ENCODE data around the gene GALNT2. TPM values are rescaled to one million over a fixed set of nuclear protein-coding genes. Genes with fewer than 3 reads are reported as not detected.

Gene GALNT2
- total and polyA plus RNA-seq, 9 of the 15 experiments (the other 6 are each of a cell fraction or from before 2014, with no cell fraction given): 1.6 to 106 (median 51.9) TPM

GRCh38 chr1:230197644-230198567 lies 130.9 kb downstream of the GALNT2 start:
- no peak overlapping the region for H2AFZ ChIP-seq (ENCODE audit: low read depth, low read length)
- peaks cover 0 to 18% of the 10 kb centered on the region in 2 experiments; a peak in 2 of 5 replicates for H3K4me1 ChIP-seq (replicated peaks in 1 of 2; ENCODE audit: control insufficient read depth in 2 of 2, insufficient read depth in 2 of 2, low read length in 2 of 2)
- 0 out of 2 replicates have a peak, but pooled peaks have one; percentile 7 for TF ChIP-seq POLR2G (IDR thresholded peaks at IDR 0.05; ENCODE audit: low read depth, low read length)
- TF ChIP-seq, protein P1, sequence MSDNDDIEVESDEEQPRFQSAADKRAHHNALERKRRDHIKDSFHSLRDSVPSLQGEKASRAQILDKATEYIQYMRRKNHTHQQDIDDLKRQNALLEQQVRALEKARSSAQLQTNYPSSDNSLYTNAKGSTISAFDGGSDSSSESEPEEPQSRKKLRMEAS (CRISPR knock-in tag; IDR thresholded peaks at IDR 0.05): 0 out of 2 replicates have a peak, but pooled peaks have one; percentile 14
- no peak for TF ChIP-seq TEAD4 (IDR thresholded peaks at IDR 0.05; ENCODE audit: low read length)
- TF ChIP-seq TEAD4 (CRISPR knock-in tag; IDR thresholded peaks at IDR 0.05; ENCODE audit: borderline replicate concordance): 0 out of 2 replicates have a peak, but pooled peaks have one; percentile 17
- TF ChIP-seq ZNF592 (IDR thresholded peaks at IDR 0.05): no peak
- no peak for TF ChIP-seq PHF20 (IDR thresholded peaks at IDR 0.05; ENCODE audit: partially characterized antibody)
- TF ChIP-seq HNRNPH1 (optimal IDR thresholded peaks at IDR 0.05; ENCODE audit: low read depth, low read length): no peak
- TF ChIP-seq CEBPG (CRISPR knock-in tag; IDR thresholded peaks at IDR 0.05): no peak
- no peak for TF ChIP-seq CEBPG (tag; conservative IDR thresholded peaks at IDR 0.05 in 1 of 2, IDR thresholded peaks at IDR 0.05 in 1 of 2)
- no peak overlapping the region for H3K4me2 ChIP-seq (ENCODE audit: insufficient read depth, low read length)
- ATAC-seq (no peak), DNase-seq (ENCODE audit: extremely low read depth in 1 of 4, low spot score in 3 of 4) (no peak), FAIRE-seq (no peak)
- no peaks in the 10 kb centered on the region for H3K9me3 ChIP-seq (replicated peaks; ENCODE audit: control insufficient read depth, insufficient read depth, low read depth, low read length)
- H3K9ac ChIP-seq (ENCODE audit: insufficient read depth in 1 of 2, low read depth in 2 of 2, low read length in 2 of 2): peak overlapping the region in 1 of 2 experiments; percentile 78; a peak in 2 of 4 replicates
- peaks cover 8% of the 10 kb centered on the region; the same call in 1 of the 3 replicates for H3K79me2 ChIP-seq (ENCODE audit: control insufficient read depth, insufficient read depth, low read length)
- H3K4me3 ChIP-seq: no peak overlapping the region
- peaks cover 4% of the 10 kb centered on the region for H3K9me1 ChIP-seq (ENCODE audit: control insufficient read depth, insufficient read depth, low read length)
- H3K27ac ChIP-seq (ENCODE audit: extremely low read depth, low read depth, low read length): no peak overlapping the region
- WGBS (ENCODE audit: insufficient coverage, low coverage, missing lambda C conversion rate): 89% methylated on average over 41 of the region's 41 CpGs
- CTCF ChIA-PET (ENCODE audit: low intra/inter-chr PET ratio): no interaction called here
- intact Hi-C loops (cut with micrococcal nuclease) (no loop called here), in situ Hi-C loops (cut with MboI) (no loop called here)
- BruUV-seq (replicated peaks): no TSS peak
- peaks cover 5% of the 10 kb centered on the region; the same call in 1 of the 2 replicates for H4K20me1 ChIP-seq (replicated peaks; ENCODE audit: control insufficient read depth, insufficient read depth, low read length)
- POLR2A ChIA-PET: interaction anchor here (0.5 to 0.6 kb wide), 2 partner anchors 10 to 529 kb away, joined by 3 read pairs; no protein-coding TSS in a partner anchor
- peaks cover 24% of the 10 kb centered on the region; the same call in 1 of the 3 replicates for H3K36me3 ChIP-seq (ENCODE audit: control insufficient read depth, insufficient read depth, low read length)
- H3K27me3 ChIP-seq (ENCODE audit: control insufficient read depth in 2 of 2, insufficient read depth in 2 of 2, low read length in 2 of 2): no peaks in the 10 kb centered on the region

Data from K562 (cell line).